HEK293 (cell line): ENCODE results near the gene AJM1.
"Not testable (repeated sequence)": the region's sequence is repeated elsewhere in the genome, so short reads cannot be mapped to it uniquely, and the experiment has no call there.

Source experiments
- CTCF ChIA-PET: fragments of 350-600 bp; formaldehyde crosslinking; extraction: SDS; loops from one replicate; lab custom pipeline; 2021; ENCODE audit warnings: antibody characterized with exemption; lab: Yijun Ruan, JAX
- POLR2A ChIA-PET: fragments of 300-600 bp; formaldehyde crosslinking; extraction: SDS; loops from one replicate; lab custom pipeline; 2020; ENCODE audit warnings: antibody characterized with exemption, inconsistent platforms; lab: Yijun Ruan, JAX
- H3K27ac ChIP-seq: fragments of 200-500 bp; sonication (Bioruptor generic); 2 replicates; pipeline ENCODE4 v1.5.1; 2014; ENCODE audit warnings: low read depth, low read length, control low read depth, inconsistent platforms; ENCODE audit errors: extremely low read depth
- H3K36me3 ChIP-seq, 2 experiments: fragments of 200-500 bp in 1 of 2; sonication (Bioruptor generic) in 1 of 2; 1 replicate in 1 of 2; 2 replicates in 1 of 2; pipeline ENCODE4 v1.5.1; 2014 to 2017; ENCODE audit warnings: inconsistent platforms in 2 of 2, low read length in 2 of 2; ENCODE audit not compliant: control insufficient read depth in 2 of 2, insufficient read depth in 1 of 2
- H3K4me1 ChIP-seq: fragments of 200-500 bp; sonication (Bioruptor generic); 2 replicates; pipeline ENCODE4 v1.5.1; 2014; ENCODE audit warnings: mild to moderate bottlenecking, low read length, inconsistent platforms; ENCODE audit not compliant: control insufficient read depth, insufficient read depth
- H3K4me3 ChIP-seq: 2 replicates; pipeline ENCODE4 v1.5.1; 2011; ENCODE audit warnings: low read depth, mild to moderate bottlenecking, control low read depth, low read length, moderate library complexity
- H3K9me3 ChIP-seq: fragments of 200-500 bp; sonication (Bioruptor generic); 2 replicates; pipeline ENCODE4 v1.5.1; 2014; ENCODE audit warnings: low read depth, low read length, inconsistent platforms; ENCODE audit not compliant: control insufficient read depth, insufficient read depth
- BCL11A ChIP-seq: fragments of 450-650 bp; formaldehyde crosslinking; IDR thresholded peaks from 2 replicates; pipeline ENCODE4 v1.5.1; 2016; ENCODE audit warnings: low read depth, missing biosample characterization, missing genetic modification characterization
- GLIS2 ChIP-seq: fragments of 450-650 bp; formaldehyde crosslinking; IDR thresholded peaks from 2 replicates; pipeline ENCODE4 v1.5.1; 2016; ENCODE audit warnings: missing biosample characterization, missing genetic modification characterization
- HIC1 ChIP-seq: fragments of 450-650 bp; formaldehyde crosslinking; IDR thresholded peaks from 2 replicates; pipeline ENCODE4 v1.5.1; 2016; ENCODE audit warnings: missing biosample characterization, missing genetic modification characterization
- PRDM10 ChIP-seq: fragments of 450-650 bp; formaldehyde crosslinking; IDR thresholded peaks from 2 replicates; pipeline ENCODE4 v1.5.1; 2016; ENCODE audit warnings: missing biosample characterization, missing genetic modification characterization
- REPIN1 ChIP-seq: fragments of 450-650 bp; formaldehyde crosslinking; IDR thresholded peaks from 2 replicates; pipeline ENCODE4 v1.5.1; 2017; ENCODE audit warnings: missing biosample characterization, missing genetic modification characterization, low read depth
- SP2 ChIP-seq: fragments of 450-650 bp; formaldehyde crosslinking; IDR thresholded peaks from 2 replicates; pipeline ENCODE4 v1.5.1; 2016; ENCODE audit warnings: missing biosample characterization, missing genetic modification characterization
- ZBTB48 ChIP-seq: fragments of 450-650 bp; formaldehyde crosslinking; IDR thresholded peaks from 2 replicates; pipeline ENCODE4 v1.5.1; 2016; ENCODE audit warnings: missing biosample characterization, missing genetic modification characterization
- ZFP3 ChIP-seq: fragments of 450-650 bp; formaldehyde crosslinking; IDR thresholded peaks from 2 replicates; pipeline ENCODE4 v1.5.1; 2016; ENCODE audit warnings: low read depth, missing biosample characterization, missing genetic modification characterization
- ZNF10 ChIP-seq: fragments of 450-650 bp; formaldehyde crosslinking; IDR thresholded peaks from 2 replicates; pipeline ENCODE4 v1.5.1; 2017; ENCODE audit warnings: missing biosample characterization, missing genetic modification characterization
- ZNF184 ChIP-seq: fragments of 450-650 bp; IDR thresholded peaks from 2 replicates; pipeline ENCODE4 v1.5.1; 2018; ENCODE audit warnings: missing biosample characterization, mild to moderate bottlenecking, missing genetic modification characterization
- ZNF280D ChIP-seq: fragments of 450-650 bp; formaldehyde crosslinking; IDR thresholded peaks from 2 replicates; pipeline ENCODE4 v1.5.1; 2016; ENCODE audit warnings: missing biosample characterization, missing genetic modification characterization
- ZNF571 ChIP-seq: fragments of 450-650 bp; formaldehyde crosslinking; IDR thresholded peaks from 2 replicates; pipeline ENCODE4 v1.5.0; 2017; ENCODE audit warnings: missing biosample characterization, missing genetic modification characterization
- ZNF629 ChIP-seq: fragments of 450-650 bp; formaldehyde crosslinking; IDR thresholded peaks from 2 replicates; pipeline ENCODE4 v1.5.1; 2017; ENCODE audit warnings: missing biosample characterization, missing genetic modification characterization
- ZNF645 ChIP-seq: fragments of 450-650 bp; formaldehyde crosslinking; IDR thresholded peaks from 2 replicates; pipeline ENCODE4; 2016; ENCODE audit warnings: missing biosample characterization, missing genetic modification characterization

The AJM1 gene

GRCh38 chr9:136802321-136802720, 40.0 kb upstream of the AJM1 start (continued):
- TF ChIP-seq ZNF280D (tag by site-specific recombination) = no peak
- TF ChIP-seq ZNF645 (tag by site-specific recombination) = no peak
- no peak for TF ChIP-seq REPIN1 (tag by site-specific recombination)
- TF ChIP-seq ZNF629 (tag by site-specific recombination) = no peak

GRCh38 chr9:136803009-136803550, 39.2 kb upstream of the AJM1 start:
- H3K4me1 ChIP-seq, H3K4me3 ChIP-seq, H3K9me3 ChIP-seq, H3K27ac ChIP-seq: not testable (repeated sequence)
- ChIA-PET POLR2A (interaction anchor here (0.6 to 0.7 kb wide), 3 partner anchors 24 to 87 kb away, joined by 3 read pairs; no protein-coding TSS in a partner anchor), CTCF (interaction anchor here (1.6 to 3.0 kb wide), 2 partner anchors 10 to 41 kb away, joined by 5 to 18 read pairs; no protein-coding TSS in a partner anchor)
- peaks cover 0 to 12% of the 10 kb centered on the region in 2 experiments; a peak in 1 of 3 replicates for H3K36me3 ChIP-seq

GRCh38 chr9:136803551-136804508, 38.4 kb upstream of the AJM1 start:
- no peaks in the 10 kb centered on the region for H3K9me3 ChIP-seq
- peaks cover 9% of the 10 kb centered on the region for H3K4me1 ChIP-seq
- H3K27ac ChIP-seq = no peak overlapping the region
- H3K36me3 ChIP-seq = peaks cover 0 to 12% of the 10 kb centered on the region in 2 experiments; a peak in 1 of 3 replicates
- no peak overlapping the region for H3K4me3 ChIP-seq
- ChIA-PET POLR2A (interaction anchor here (0.6 kb wide), 1 partner anchor 72 kb away, joined by 3 read pairs; no protein-coding TSS in a partner anchor), CTCF (interaction anchor here (1.5 kb wide), 1 partner anchor 12 kb away, joined by 5 read pairs; no protein-coding TSS in a partner anchor)
- 0 out of 2 replicates have a peak, but pooled peaks have one; percentile 32 for TF ChIP-seq ZNF10 (tag by site-specific recombination)
- TF ChIP-seq HIC1 (tag by site-specific recombination) = peak; percentile 42
- TF ChIP-seq ZFP3 (tag by site-specific recombination) = no peak
- TF ChIP-seq GLIS2 (tag by site-specific recombination) = peak; percentile 22; the same call in 1 of the 2 replicates
- peak; percentile 16; the same call in 1 of the 2 replicates for TF ChIP-seq SP2
- TF ChIP-seq ZNF184 (tag by site-specific recombination) = peak; percentile 99
- no peak for TF ChIP-seq PRDM10 (tag by site-specific recombination)
- 0 out of 2 replicates have a peak, but pooled peaks have one; percentile 19 for TF ChIP-seq ZBTB48 (tag by site-specific recombination)
- 0 out of 2 replicates have a peak, but pooled peaks have one; percentile 9 for TF ChIP-seq BCL11A (tag by site-specific recombination)
- TF ChIP-seq ZNF571 (tag by site-specific recombination) = no peak
